ENCODE results near the gene BPGM.

DNA sequence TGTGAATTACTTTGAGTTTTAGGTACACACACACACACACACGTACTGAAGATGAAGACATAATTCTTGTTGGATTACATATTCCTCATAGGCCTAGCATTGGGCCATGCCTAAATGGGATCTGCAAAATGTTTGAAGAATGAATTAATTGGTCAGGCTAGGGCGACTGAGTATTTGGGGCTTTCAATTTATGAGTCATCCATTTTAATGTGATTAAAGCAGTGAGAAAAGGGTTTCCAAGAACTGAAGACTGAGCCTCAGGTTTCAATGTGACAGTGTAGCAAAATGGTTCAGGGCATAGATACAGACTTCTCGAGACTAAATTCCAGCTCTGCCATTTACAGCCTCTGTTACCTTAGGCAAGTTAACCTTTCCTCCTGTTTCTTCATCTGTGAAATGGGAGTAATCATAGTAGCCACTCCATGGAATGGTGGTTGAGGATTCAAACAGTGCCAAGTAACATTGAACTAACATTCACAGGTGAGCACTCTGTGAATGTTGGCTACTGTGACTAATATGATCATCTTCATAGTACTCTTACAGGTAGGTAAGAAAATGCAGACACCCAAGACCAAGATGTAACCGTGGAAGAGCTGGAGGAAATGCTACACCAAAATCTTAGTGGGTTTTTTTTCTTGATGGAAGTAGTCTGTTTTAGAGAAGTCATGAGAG is 7.6 kb downstream of the BPGM start:
- TF ChIP-seq, protein P1, sequence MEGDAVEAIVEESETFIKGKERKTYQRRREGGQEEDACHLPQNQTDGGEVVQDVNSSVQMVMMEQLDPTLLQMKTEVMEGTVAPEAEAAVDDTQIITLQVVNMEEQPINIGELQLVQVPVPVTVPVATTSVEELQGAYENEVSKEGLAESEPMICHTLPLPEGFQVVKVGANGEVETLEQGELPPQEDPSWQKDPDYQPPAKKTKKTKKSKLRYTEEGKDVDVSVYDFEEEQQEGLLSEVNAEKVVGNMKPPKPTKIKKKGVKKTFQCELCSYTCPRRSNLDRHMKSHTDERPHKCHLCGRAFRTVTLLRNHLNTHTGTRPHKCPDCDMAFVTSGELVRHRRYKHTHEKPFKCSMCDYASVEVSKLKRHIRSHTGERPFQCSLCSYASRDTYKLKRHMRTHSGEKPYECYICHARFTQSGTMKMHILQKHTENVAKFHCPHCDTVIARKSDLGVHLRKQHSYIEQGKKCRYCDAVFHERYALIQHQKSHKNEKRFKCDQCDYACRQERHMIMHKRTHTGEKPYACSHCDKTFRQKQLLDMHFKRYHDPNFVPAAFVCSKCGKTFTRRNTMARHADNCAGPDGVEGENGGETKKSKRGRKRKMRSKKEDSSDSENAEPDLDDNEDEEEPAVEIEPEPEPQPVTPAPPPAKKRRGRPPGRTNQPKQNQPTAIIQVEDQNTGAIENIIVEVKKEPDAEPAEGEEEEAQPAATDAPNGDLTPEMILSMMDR (IDR thresholded peaks at IDR 0.05; ENCODE audit: low read length): no peak
- no peak for TF ChIP-seq EZH2 (IDR thresholded peaks at IDR 0.05; ENCODE audit: borderline replicate concordance, low read length)
